MM.1S (cell line): ENCODE data around the gene MEGF11.

Source experiments
- DNase-seq: peaks from one replicate; pipeline ENCODE4 v3.0.0-alpha.2; 2015
- H2AFZ ChIP-seq: fragments of 300-600 bp; sonication (generic); 2 replicates; pipeline ENCODE4 v1.6.0; 2016; ENCODE audit warnings: antibody characterized with exemption, low read length
- H3F3A ChIP-seq: fragments of 300-600 bp; sonication (generic); 2 replicates; pipeline ENCODE4 v1.6.1; 2016; ENCODE audit warnings: mild to moderate bottlenecking, antibody characterized with exemption, low read length, moderate library complexity, mixed read lengths; ENCODE audit not compliant: insufficient read depth
- H3K27ac ChIP-seq: fragments of 300-600 bp; sonication (generic); 2 replicates; pipeline ENCODE4 v1.5.1; 2016; ENCODE audit warnings: mild to moderate bottlenecking, low read length
- H3K27me3 ChIP-seq: fragments of 300-600 bp; sonication (generic); replicated peaks from 2 replicates; pipeline ENCODE4 v1.6.0; 2016; ENCODE audit warnings: low read length; ENCODE audit not compliant: insufficient read depth
- H3K36me3 ChIP-seq: fragments of 300-600 bp; sonication (generic); replicated peaks from 2 replicates; pipeline ENCODE4 v1.6.1; 2016; ENCODE audit warnings: mild to moderate bottlenecking, low read length, mixed read lengths; ENCODE audit not compliant: insufficient read depth
- H3K4me1 ChIP-seq: fragments of 300-600 bp; sonication (generic); 2 replicates; pipeline ENCODE4 v1.6.1; 2016; ENCODE audit warnings: low read length, mixed read lengths
- H3K4me2 ChIP-seq: fragments of 300-600 bp; sonication (generic); 2 replicates; pipeline ENCODE4 v1.6.0; 2016; ENCODE audit warnings: low read depth, low read length
- H3K4me3 ChIP-seq: fragments of 300-600 bp; sonication (generic); 2 replicates; pipeline ENCODE4 v1.5.1; 2016; ENCODE audit warnings: low read length, mixed read lengths
- H3K79me2 ChIP-seq: fragments of 300-600 bp; sonication (generic); 2 replicates; pipeline ENCODE4 v1.6.1; 2016; ENCODE audit warnings: mixed run types, low read length, mixed read lengths
- H3K9ac ChIP-seq: fragments of 300-600 bp; sonication (generic); 2 replicates; pipeline ENCODE4 v1.6.1; 2016; ENCODE audit warnings: low read length, mixed read lengths
- H3K9me2 ChIP-seq: fragments of 300-600 bp; sonication (generic); replicated peaks from 2 replicates; pipeline ENCODE4 v1.6.1; 2016; ENCODE audit warnings: mild to moderate bottlenecking, low read length, mixed read lengths; ENCODE audit not compliant: insufficient read depth
- H3K9me3 ChIP-seq: fragments of 300-600 bp; sonication (generic); replicated peaks from 2 replicates; pipeline ENCODE4 v1.6.1; 2016; ENCODE audit warnings: mild to moderate bottlenecking, low read length, mixed read lengths; ENCODE audit not compliant: insufficient read depth
- H4K20me1 ChIP-seq: fragments of 300-600 bp; sonication (generic); 2 replicates; pipeline ENCODE4 v1.6.1; 2016; ENCODE audit warnings: mild to moderate bottlenecking, low read length, moderate library complexity, mixed read lengths; ENCODE audit not compliant: insufficient read depth
- CTCF ChIP-seq: fragments of 300-600 bp; sonication (generic); IDR thresholded peaks from 2 replicates; pipeline ENCODE4 v1.5.1; 2016; ENCODE audit warnings: antibody characterized with exemption, low read length, mixed read lengths
- EZH2 ChIP-seq: fragments of 300-600 bp; sonication (generic); optimal IDR thresholded peaks from 2 replicates; pipeline ENCODE3; 2017; ENCODE audit warnings: low read depth, mild to moderate bottlenecking, antibody characterized with exemption, low read length, mixed read lengths
- EZH2phosphoT487 ChIP-seq: fragments of 300-600 bp; sonication (generic); IDR thresholded peaks from 2 replicates; pipeline ENCODE4 v1.6.1; 2018; ENCODE audit warnings: antibody characterized with exemption, low read length

MEGF11 gene

GRCh38 chr15:66134284-66134683 lies 119.3 kb downstream of the MEGF11 start:
- TF ChIP-seq CTCF (no peak), EZH2phosphoT487 (no peak), EZH2 (no peak)
- peaks cover 11% of the 10 kb centered on the region for H3K27me3 ChIP-seq

GRCh38 chr15:66133247-66133885 lies 120.2 kb downstream of the MEGF11 start:
- no peak overlapping the region for H3K27ac ChIP-seq
- H3K4me2 ChIP-seq = no peak overlapping the region
- no peak overlapping the region for H2AFZ ChIP-seq
- DNase-seq = no peak
- TF ChIP-seq CTCF (no peak), EZH2phosphoT487 (no peak), EZH2 (no peak)
- H3K4me1 ChIP-seq = no peaks in the 10 kb centered on the region
- H3K9me3 ChIP-seq = no peaks in the 10 kb centered on the region
- peaks cover 20% of the 10 kb centered on the region for H3K27me3 ChIP-seq
- H3K79me2 ChIP-seq = no peaks in the 10 kb centered on the region
- H3F3A ChIP-seq = no peaks in the 10 kb centered on the region
- H4K20me1 ChIP-seq = no peaks in the 10 kb centered on the region
- no peaks in the 10 kb centered on the region for H3K36me3 ChIP-seq
- H3K4me3 ChIP-seq = no peak overlapping the region
- H3K9ac ChIP-seq = no peak overlapping the region
- no peaks in the 10 kb centered on the region for H3K9me2 ChIP-seq

More at GRCh38 chr15:66134284-66134683, 119.3 kb downstream of the MEGF11 start:
- Histone ChIP-seq H3F3A (no peaks in the 10 kb centered on the region), H3K9me2 (no peaks in the 10 kb centered on the region), H2AFZ (no peak overlapping the region), H3K9me3 (no peaks in the 10 kb centered on the region), H3K36me3 (no peaks in the 10 kb centered on the region), H3K4me2 (no peak overlapping the region), H3K79me2 (no peaks in the 10 kb centered on the region), H3K9ac (no peak overlapping the region), H3K4me3 (no peak overlapping the region), H3K27ac (no peak overlapping the region), H4K20me1 (no peaks in the 10 kb centered on the region), H3K4me1 (no peaks in the 10 kb centered on the region)
- no peak for DNase-seq

GRCh38 chr15:66132251-66132816 lies 121.2 kb downstream of the MEGF11 start:
- Histone ChIP-seq H3K27ac (no peak overlapping the region), H3K4me2 (no peak overlapping the region), H2AFZ (no peak overlapping the region), H3K4me1 (no peaks in the 10 kb centered on the region), H3K9me3 (no peaks in the 10 kb centered on the region), H3K79me2 (no peaks in the 10 kb centered on the region), H3K27me3 (peaks cover 27% of the 10 kb centered on the region), H3K9me2 (no peaks in the 10 kb centered on the region), H3K9ac (no peak overlapping the region), H4K20me1 (no peaks in the 10 kb centered on the region), H3K36me3 (no peaks in the 10 kb centered on the region), H3F3A (no peaks in the 10 kb centered on the region), H3K4me3 (no peak overlapping the region)
- DNase-seq = no peak
- TF ChIP-seq CTCF = no peak
- TF ChIP-seq EZH2 = no peak
- TF ChIP-seq EZH2phosphoT487 = no peak
